Right atrium auricular region (tissue), 2 donors: ENCODE data around the gene TBCD. TPM values are rescaled to one million over a fixed set of nuclear protein-coding genes. Genes with fewer than 3 reads are reported as not detected.

ENCODE experiments used
- DNase-seq: peaks from one replicate; pipeline ENCODE4 v3.0.0-alpha.2; 2019; ENCODE audit warnings: low spot score
- H3K27ac ChIP-seq, 2 donors: fragments of 200-600 bp; sonication (generic); 1 replicate in 1 of 2; 2 replicates in 1 of 2; pipeline ENCODE4 v1.5.1; 2016 to 2019
- H3K27me3 ChIP-seq, 2 donors: fragments of 200-600 bp; sonication (generic); one replicate each; pipeline versions ENCODE4 v1.5.1 to v1.6.0; 2017 to 2019
- H3K36me3 ChIP-seq: fragments of 200-600 bp; sonication (generic); one replicate; pipeline ENCODE4 v1.5.1; 2016
- H3K4me1 ChIP-seq, 2 donors: fragments of 200-600 bp; sonication (generic); one replicate each; pipeline versions ENCODE4 v1.5.1 to v1.6.0; 2017 to 2019
- H3K4me3 ChIP-seq, 2 donors: fragments of 200-600 bp; sonication (generic); 1 replicate in 1 of 2; 2 replicates in 1 of 2; pipeline ENCODE4 v1.5.1; 2017 to 2019; ENCODE audit warnings: mild to moderate bottlenecking in 1 of 2, moderate library complexity in 1 of 2
- H3K9me3 ChIP-seq, 2 donors: fragments of 200-600 bp; sonication (generic); one replicate each; pipeline ENCODE4 v1.5.1; 2019
- total RNA-seq, 2 donors: library from RNA; depleted of rRNA; stranded (reverse); fragments of >200 nt; gene quantifications; one replicate each; pipeline ENCODE4 v1.1.0, GENCODE V29; 2016
- TF ChIP-seq, protein P1 (sequence below), 2 donors: fragments of 200-600 bp; sonication (generic); IDR thresholded peaks; one replicate each; pipeline ENCODE4 v1.5.1; 2019; ENCODE audit warnings: antibody characterized with exemption in 2 of 2

The TBCD gene
- total RNA-seq, 2 donors from 2014 or later: 19.4 to 29.6 TPM

DNA sequence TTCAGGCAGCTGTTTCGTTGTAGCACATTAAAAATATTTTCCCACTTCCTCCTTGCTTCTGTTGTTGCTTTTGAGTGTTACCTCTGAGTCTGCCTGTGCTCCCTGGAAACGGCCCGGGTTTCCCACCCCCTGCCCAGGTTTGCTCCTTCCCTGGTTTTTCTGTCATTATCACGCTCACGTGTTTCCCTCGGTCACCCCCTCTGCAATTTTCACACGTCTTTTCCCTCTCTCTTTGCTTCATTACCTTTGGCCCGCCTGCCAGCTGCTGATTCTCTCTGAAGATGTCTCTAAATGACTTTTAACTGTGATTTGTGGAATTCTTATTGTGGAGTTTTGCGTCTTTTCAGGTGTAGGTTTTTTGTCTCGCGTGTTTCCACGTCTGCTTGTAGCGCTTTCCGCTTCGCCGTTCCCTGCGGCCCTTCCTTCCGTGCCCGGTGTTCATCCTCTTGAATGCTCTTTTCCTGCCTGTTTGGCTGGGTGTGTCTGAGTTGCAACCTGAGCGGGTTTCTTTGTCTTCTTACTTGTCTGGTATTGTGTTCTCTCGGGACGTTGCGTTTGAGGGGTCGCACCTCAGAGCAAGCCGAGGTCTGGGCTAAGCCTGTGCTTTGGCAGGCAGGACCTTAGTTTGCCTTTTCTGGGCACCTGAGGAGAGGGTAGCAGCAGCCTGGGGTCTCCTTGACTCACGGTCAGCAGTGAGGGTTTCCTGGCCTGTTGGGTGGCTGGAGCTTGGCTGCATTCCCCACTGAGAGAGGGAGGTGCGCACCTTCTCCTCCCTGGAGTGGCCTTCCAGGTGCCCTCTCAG is 184.3 kb downstream of the TBCD start:
- peaks cover 54% of the 10 kb centered on the region for H3K36me3 ChIP-seq
- no peak overlapping the region for H3K27ac ChIP-seq
- H3K4me3 ChIP-seq: no peak overlapping the region
- DNase-seq: no peak
- H3K9me3 ChIP-seq: no peaks in the 10 kb centered on the region
- no peaks in the 10 kb centered on the region for H3K4me1 ChIP-seq
- TF ChIP-seq, protein P1, sequence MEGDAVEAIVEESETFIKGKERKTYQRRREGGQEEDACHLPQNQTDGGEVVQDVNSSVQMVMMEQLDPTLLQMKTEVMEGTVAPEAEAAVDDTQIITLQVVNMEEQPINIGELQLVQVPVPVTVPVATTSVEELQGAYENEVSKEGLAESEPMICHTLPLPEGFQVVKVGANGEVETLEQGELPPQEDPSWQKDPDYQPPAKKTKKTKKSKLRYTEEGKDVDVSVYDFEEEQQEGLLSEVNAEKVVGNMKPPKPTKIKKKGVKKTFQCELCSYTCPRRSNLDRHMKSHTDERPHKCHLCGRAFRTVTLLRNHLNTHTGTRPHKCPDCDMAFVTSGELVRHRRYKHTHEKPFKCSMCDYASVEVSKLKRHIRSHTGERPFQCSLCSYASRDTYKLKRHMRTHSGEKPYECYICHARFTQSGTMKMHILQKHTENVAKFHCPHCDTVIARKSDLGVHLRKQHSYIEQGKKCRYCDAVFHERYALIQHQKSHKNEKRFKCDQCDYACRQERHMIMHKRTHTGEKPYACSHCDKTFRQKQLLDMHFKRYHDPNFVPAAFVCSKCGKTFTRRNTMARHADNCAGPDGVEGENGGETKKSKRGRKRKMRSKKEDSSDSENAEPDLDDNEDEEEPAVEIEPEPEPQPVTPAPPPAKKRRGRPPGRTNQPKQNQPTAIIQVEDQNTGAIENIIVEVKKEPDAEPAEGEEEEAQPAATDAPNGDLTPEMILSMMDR (IDR thresholded peaks at IDR 0.05): no peak
- no peaks in the 10 kb centered on the region for H3K27me3 ChIP-seq

DNA sequence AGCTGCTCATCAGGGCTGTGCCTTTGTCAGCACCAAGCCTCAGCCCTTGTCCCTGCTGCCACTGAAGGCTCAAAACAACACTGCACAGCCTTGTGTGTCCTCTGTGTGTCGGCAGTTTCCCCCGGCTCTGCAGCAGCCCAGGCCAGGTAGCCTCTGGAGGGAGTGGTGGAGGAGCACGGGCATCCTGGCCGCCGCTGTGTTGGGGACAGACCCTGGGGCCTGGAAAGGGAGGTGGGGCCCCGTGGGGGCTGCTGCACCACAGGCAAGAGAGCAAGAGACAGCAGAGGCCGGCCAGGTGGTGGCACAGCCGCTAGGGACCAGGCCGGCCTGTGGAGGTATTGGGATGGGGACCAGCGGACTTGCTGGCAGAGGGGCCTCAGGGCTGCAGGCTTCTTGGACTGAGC is 184.9 kb downstream of the TBCD start:
- Histone ChIP-seq H3K27ac (no peak overlapping the region), H3K4me3 (no peak overlapping the region), H3K4me1 (no peaks in the 10 kb centered on the region), H3K27me3 (no peaks in the 10 kb centered on the region), H3K9me3 (no peaks in the 10 kb centered on the region), H3K36me3 (peaks cover 60% of the 10 kb centered on the region)
- DNase-seq: no peak
- TF ChIP-seq, protein P1 (IDR thresholded peaks at IDR 0.05): no peak

DNA sequence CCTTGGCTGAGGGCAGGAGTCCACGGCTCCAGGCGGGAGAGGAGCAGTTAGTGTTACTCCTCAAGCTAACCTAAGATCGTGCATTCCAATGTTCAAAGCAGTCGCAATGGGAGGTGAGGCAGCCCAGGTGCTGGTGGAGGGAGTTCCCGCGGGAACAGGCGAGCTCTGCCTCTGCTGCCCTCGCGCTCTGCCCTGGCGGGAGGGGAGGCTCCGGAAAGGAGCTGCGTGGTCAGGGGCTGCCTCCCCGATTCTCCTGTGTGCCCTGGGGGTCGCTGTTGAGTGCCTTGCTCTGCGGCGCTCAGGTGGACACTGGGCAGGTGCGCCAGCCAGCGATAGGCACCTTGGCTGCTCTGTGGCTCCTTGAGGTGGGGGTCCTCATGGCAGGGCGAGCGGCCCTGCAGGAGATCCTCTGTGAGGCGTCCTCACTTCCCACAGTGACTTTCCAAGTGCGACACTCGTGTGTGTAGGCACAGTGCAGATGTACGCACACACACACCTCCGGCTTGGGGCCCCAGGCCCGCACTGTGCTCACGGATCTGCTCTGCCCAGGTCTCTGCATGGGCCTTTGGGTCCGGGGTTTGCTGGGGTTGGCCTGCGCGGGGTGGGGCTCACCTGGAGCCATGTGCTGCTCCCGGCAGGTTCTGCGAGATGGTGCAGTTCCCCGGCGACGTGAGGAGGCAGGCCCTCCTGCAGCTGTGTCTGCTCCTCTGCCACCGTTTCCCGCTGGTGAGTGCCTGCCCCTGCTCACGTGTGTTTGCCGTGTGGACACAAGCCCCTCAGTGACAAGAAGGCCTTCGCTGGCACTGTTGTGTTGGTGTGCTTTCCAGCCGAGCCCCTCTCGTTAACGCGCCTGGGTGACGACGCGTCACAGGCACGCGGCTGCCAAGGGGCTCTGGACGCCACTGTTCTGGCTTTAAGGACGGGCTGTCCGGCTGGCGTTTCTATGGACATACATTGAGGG is 185.8 kb downstream of the TBCD start:
- DNase-seq: no peak
- H3K4me3 ChIP-seq: no peak overlapping the region
- H3K9me3 ChIP-seq: no peaks in the 10 kb centered on the region
- TF ChIP-seq, protein P1 (IDR thresholded peaks at IDR 0.05): no peak
- H3K36me3 ChIP-seq: peaks cover 64% of the 10 kb centered on the region
- H3K27ac ChIP-seq: no peak overlapping the region
- no peaks in the 10 kb centered on the region for H3K27me3 ChIP-seq
- no peaks in the 10 kb centered on the region for H3K4me1 ChIP-seq

DNA sequence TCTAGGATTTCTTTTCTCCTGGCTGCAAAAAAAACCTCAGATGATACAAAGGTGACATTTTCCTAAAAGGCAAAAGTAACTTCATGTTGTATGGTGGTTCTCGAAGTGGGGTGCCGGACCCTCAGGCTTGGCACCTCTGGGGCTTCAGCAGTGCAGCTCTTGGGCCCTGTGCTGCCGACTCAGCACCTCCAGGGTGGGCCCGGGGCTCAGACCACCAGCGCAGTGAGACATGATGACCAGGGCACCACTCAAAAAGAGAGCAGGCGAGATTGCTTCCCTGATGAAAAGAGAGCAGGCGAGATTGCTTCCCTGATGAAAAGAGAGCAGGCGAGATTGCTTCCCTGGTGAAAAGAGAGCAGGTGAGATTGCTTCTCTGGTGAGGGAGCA is 186.6 kb downstream of the TBCD start:
- Histone ChIP-seq H3K27me3 (no peaks in the 10 kb centered on the region), H3K4me3 (no peak overlapping the region), H3K9me3 (no peaks in the 10 kb centered on the region), H3K4me1 (no peaks in the 10 kb centered on the region), H3K27ac (no peak overlapping the region), H3K36me3 (peaks cover 64% of the 10 kb centered on the region)
- no peak for DNase-seq
- TF ChIP-seq, protein P1 (IDR thresholded peaks at IDR 0.05): no peak

DNA sequence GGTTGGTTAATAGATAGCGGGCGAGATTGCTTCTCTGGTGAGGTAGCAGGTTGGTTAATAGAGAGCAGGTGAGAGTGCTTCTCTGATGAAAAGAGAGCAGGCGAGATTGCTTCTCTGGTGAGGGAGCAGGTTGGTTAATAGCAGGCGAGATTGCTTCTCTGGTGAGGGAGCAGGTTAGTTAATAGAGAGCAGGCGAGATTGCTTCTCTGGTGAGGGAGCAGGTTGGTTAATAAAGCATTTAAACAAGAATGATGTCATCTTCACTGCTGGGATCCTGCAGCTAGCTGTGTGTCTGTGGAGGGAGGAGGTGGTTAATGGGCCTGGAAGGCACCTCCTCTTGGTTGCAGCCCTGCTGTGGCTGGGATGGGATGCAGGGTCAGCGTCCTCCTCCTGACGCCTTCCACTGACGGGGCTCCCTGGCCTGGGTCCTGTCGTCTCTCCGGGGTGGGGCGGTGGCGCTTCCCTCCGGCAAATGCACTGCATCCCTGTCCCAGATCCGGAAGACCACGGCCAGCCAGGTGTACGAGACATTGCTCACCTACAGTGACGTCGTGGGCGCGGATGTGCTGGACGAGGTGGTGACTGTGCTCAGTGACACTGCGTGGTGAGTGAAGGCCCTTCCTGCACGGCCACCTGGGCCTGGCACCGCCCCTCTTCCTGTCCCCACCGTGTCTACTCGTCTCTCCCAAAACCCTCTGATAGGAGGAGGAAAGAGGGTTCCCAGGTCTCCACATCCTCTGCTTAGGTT is 187.2 kb downstream of the TBCD start:
- TF ChIP-seq, protein P1 (IDR thresholded peaks at IDR 0.05): no peak
- no peak for DNase-seq
- no peaks in the 10 kb centered on the region for H3K4me1 ChIP-seq
- H3K36me3 ChIP-seq: peaks cover 66% of the 10 kb centered on the region
- H3K27ac ChIP-seq: no peak overlapping the region
- no peaks in the 10 kb centered on the region for H3K27me3 ChIP-seq
- H3K9me3 ChIP-seq: peaks cover 0 to 4% of the 10 kb centered on the region in 2 donors
- no peak overlapping the region for H3K4me3 ChIP-seq
